MM.1S (cell line): ENCODE data around the gene SLC16A9.
"Not testable (repeated sequence)": the region's sequence is repeated elsewhere in the genome, so short reads cannot be mapped to it uniquely, and the experiment has no call there.

ENCODE experiments used
- DNase-seq: peaks from one replicate; pipeline ENCODE4 v3.0.0-alpha.2; 2015
- H2AFZ ChIP-seq: fragments of 300-600 bp; sonication (generic); 2 replicates; pipeline ENCODE4 v1.6.0; 2016; ENCODE audit warnings: antibody characterized with exemption, low read length
- H3F3A ChIP-seq: fragments of 300-600 bp; sonication (generic); 2 replicates; pipeline ENCODE4 v1.6.1; 2016; ENCODE audit warnings: mild to moderate bottlenecking, antibody characterized with exemption, low read length, moderate library complexity, mixed read lengths; ENCODE audit not compliant: insufficient read depth
- H3K27ac ChIP-seq: fragments of 300-600 bp; sonication (generic); 2 replicates; pipeline ENCODE4 v1.5.1; 2016; ENCODE audit warnings: mild to moderate bottlenecking, low read length
- H3K27me3 ChIP-seq: fragments of 300-600 bp; sonication (generic); replicated peaks from 2 replicates; pipeline ENCODE4 v1.6.0; 2016; ENCODE audit warnings: low read length; ENCODE audit not compliant: insufficient read depth
- H3K36me3 ChIP-seq: fragments of 300-600 bp; sonication (generic); replicated peaks from 2 replicates; pipeline ENCODE4 v1.6.1; 2016; ENCODE audit warnings: mild to moderate bottlenecking, low read length, mixed read lengths; ENCODE audit not compliant: insufficient read depth
- H3K4me1 ChIP-seq: fragments of 300-600 bp; sonication (generic); 2 replicates; pipeline ENCODE4 v1.6.1; 2016; ENCODE audit warnings: low read length, mixed read lengths
- H3K4me2 ChIP-seq: fragments of 300-600 bp; sonication (generic); 2 replicates; pipeline ENCODE4 v1.6.0; 2016; ENCODE audit warnings: low read depth, low read length
- H3K4me3 ChIP-seq: fragments of 300-600 bp; sonication (generic); 2 replicates; pipeline ENCODE4 v1.5.1; 2016; ENCODE audit warnings: low read length, mixed read lengths
- H3K79me2 ChIP-seq: fragments of 300-600 bp; sonication (generic); 2 replicates; pipeline ENCODE4 v1.6.1; 2016; ENCODE audit warnings: mixed run types, low read length, mixed read lengths
- H3K9ac ChIP-seq: fragments of 300-600 bp; sonication (generic); 2 replicates; pipeline ENCODE4 v1.6.1; 2016; ENCODE audit warnings: low read length, mixed read lengths
- H3K9me2 ChIP-seq: fragments of 300-600 bp; sonication (generic); replicated peaks from 2 replicates; pipeline ENCODE4 v1.6.1; 2016; ENCODE audit warnings: mild to moderate bottlenecking, low read length, mixed read lengths; ENCODE audit not compliant: insufficient read depth
- H3K9me3 ChIP-seq: fragments of 300-600 bp; sonication (generic); replicated peaks from 2 replicates; pipeline ENCODE4 v1.6.1; 2016; ENCODE audit warnings: mild to moderate bottlenecking, low read length, mixed read lengths; ENCODE audit not compliant: insufficient read depth
- H4K20me1 ChIP-seq: fragments of 300-600 bp; sonication (generic); 2 replicates; pipeline ENCODE4 v1.6.1; 2016; ENCODE audit warnings: mild to moderate bottlenecking, low read length, moderate library complexity, mixed read lengths; ENCODE audit not compliant: insufficient read depth
- CTCF ChIP-seq: fragments of 300-600 bp; sonication (generic); IDR thresholded peaks from 2 replicates; pipeline ENCODE4 v1.5.1; 2016; ENCODE audit warnings: antibody characterized with exemption, low read length, mixed read lengths
- EZH2 ChIP-seq: fragments of 300-600 bp; sonication (generic); optimal IDR thresholded peaks from 2 replicates; pipeline ENCODE3; 2017; ENCODE audit warnings: low read depth, mild to moderate bottlenecking, antibody characterized with exemption, low read length, mixed read lengths
- EZH2phosphoT487 ChIP-seq: fragments of 300-600 bp; sonication (generic); IDR thresholded peaks from 2 replicates; pipeline ENCODE4 v1.6.1; 2018; ENCODE audit warnings: antibody characterized with exemption, low read length

The SLC16A9 gene

DNA sequence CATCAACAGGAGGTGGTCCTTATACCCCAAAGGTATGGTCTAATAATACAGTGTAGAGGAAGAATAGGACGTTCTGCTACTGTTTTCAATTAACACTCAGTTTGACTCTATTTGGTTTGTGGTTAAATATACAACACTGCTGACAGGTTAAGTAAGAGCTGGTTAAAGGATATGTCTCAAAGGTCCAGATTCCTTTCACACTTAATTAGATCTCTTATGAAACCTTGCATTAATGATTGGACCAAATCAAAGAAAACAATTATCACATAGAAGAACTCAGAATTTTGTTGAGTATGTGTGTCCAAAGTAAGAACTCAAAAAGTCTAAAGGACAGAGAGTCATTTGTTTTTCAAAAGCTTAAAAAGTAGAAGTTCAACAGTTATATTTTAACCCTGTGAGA, 25.6 kb upstream of the SLC16A9 start:
- Histone ChIP-seq H3K4me2 (no peak overlapping the region), H3K27ac (no peak overlapping the region), H4K20me1 (no peaks in the 10 kb centered on the region), H3K79me2 (no peaks in the 10 kb centered on the region), H3K27me3 (no peaks in the 10 kb centered on the region), H3K4me1 (no peaks in the 10 kb centered on the region), H3K4me3 (no peak overlapping the region), H3K36me3 (no peaks in the 10 kb centered on the region), H2AFZ (no peak overlapping the region), H3K9me3 (no peaks in the 10 kb centered on the region), H3K9me2 (no peaks in the 10 kb centered on the region), H3K9ac (no peak overlapping the region), H3F3A (no peaks in the 10 kb centered on the region)
- DNase-seq, result no peak
- no peak for TF ChIP-seq CTCF
- no peak for TF ChIP-seq EZH2phosphoT487
- no peak for TF ChIP-seq EZH2

DNA sequence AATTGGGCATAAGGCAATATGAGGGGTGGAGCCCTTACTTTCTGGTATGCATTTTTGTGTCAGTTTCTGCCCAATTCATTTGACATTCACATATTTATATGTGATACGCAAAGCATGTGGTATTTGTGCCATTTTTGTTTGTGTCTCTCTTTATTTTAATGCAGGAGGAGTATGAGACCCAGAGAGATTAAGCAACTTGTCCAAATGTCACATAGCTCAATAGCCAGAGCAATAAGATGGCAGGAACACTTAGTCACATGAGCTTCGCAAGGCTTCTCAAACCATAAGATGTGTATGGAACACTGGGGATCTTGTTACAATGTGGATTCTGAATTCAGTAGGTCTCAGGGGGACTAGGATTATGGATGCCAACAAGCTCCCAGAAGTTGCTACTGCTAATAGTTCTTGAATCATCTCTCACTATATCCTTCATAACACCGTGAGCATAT, 24.4 kb upstream of the SLC16A9 start:
- Histone ChIP-seq H3K27ac (no peak overlapping the region), H3K79me2 (no peaks in the 10 kb centered on the region), H3K27me3 (no peaks in the 10 kb centered on the region), H4K20me1 (no peaks in the 10 kb centered on the region), H3F3A (no peaks in the 10 kb centered on the region), H3K4me2 (no peak overlapping the region), H3K9me3 (no peaks in the 10 kb centered on the region), H3K9me2 (no peaks in the 10 kb centered on the region), H2AFZ (no peak overlapping the region), H3K9ac (no peak overlapping the region), H3K4me3 (no peak overlapping the region), H3K36me3 (no peaks in the 10 kb centered on the region), H3K4me1 (no peaks in the 10 kb centered on the region)
- TF ChIP-seq EZH2, result no peak
- TF ChIP-seq CTCF, result no peak
- no peak for TF ChIP-seq EZH2phosphoT487
- DNase-seq, result no peak

GRCh38 chr10:59733321-59734013, 23.8 kb upstream of the SLC16A9 start:
- H3K4me1 ChIP-seq, H3K4me3 ChIP-seq, H3K9me2 ChIP-seq, DNase-seq, H3K79me2 ChIP-seq, H3K9ac ChIP-seq, H3K27me3 ChIP-seq, H3K9me3 ChIP-seq, H2AFZ ChIP-seq, H3K4me2 ChIP-seq, H3F3A ChIP-seq, H4K20me1 ChIP-seq, H3K27ac ChIP-seq, H3K36me3 ChIP-seq: not testable (repeated sequence)

GRCh38 chr10:59732849-59733248, 23.2 kb upstream of the SLC16A9 start:
- not testable (repeated sequence) for H3F3A ChIP-seq, H4K20me1 ChIP-seq, H3K9ac ChIP-seq, H3K9me2 ChIP-seq, H3K4me3 ChIP-seq, H3K4me2 ChIP-seq, H3K9me3 ChIP-seq, H3K79me2 ChIP-seq, H2AFZ ChIP-seq, DNase-seq, H3K4me1 ChIP-seq, H3K36me3 ChIP-seq, H3K27me3 ChIP-seq, H3K27ac ChIP-seq

- H3K36me3 ChIP-seq, H4K20me1 ChIP-seq, H3K9me2 ChIP-seq, H3K4me2 ChIP-seq, H3K4me1 ChIP-seq, H3K9me3 ChIP-seq, H3K9ac ChIP-seq, H3K79me2 ChIP-seq, DNase-seq, H3K27me3 ChIP-seq, H3K27ac ChIP-seq, H3F3A ChIP-seq, H3K4me3 ChIP-seq, H2AFZ ChIP-seq: not testable (repeated sequence)
These were observed 19.5 kb upstream of the SLC16A9 start for GRCh38 chr10:59729167-59729566.
